NCI-H748 (cell line): ENCODE measurements around the gene BPIFB1.

Experiments used
- DNase-seq: peaks from one replicate; lab custom pipeline; 2025; ENCODE audit not compliant: unreplicated experiment; lab: John Stamatoyannopoulos, UW

BPIFB1 gene

DNA sequence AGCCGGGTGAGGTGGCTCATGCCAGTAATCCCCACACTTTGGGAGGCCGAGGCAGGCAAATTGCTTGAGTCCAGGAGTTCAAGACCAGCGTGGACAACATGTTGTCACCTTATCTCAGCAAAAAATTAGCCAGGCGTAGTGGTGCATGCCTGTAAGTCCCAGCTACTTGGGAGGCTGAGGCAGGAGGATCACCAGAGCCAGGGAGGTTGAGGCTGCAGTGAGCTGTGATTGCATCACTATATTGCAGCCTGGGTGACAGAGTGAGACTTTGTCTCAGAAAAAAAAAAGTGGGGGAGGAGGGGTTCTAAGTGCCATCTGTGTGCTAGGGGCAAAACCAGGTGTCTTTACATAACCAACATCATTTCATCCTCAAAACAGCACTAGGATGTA, 70.0 kb downstream of the BPIFB1 start:
- no peak for DNase-seq
